SJCRH30 (cell line): Measurements from ENCODE around the gene LHFPL6. TPM values are rescaled to one million over a fixed set of nuclear protein-coding genes. Genes with fewer than 3 reads are reported as not detected.
A peak's percentile ranks its signal among the peaks of the same experiment; 100 is the strongest.

Experiments used
- DNase-seq, 2 experiments: peaks; one replicate each; pipeline ENCODE4 v3.0.0-alpha.2; 2015 to 2020
- H3K27ac ChIP-seq: fragments of 250-450 bp; sonication (Bioruptor Pico); 2 replicates; pipeline ENCODE4 v1.5.1; 2020; ENCODE audit warnings: mild to moderate bottlenecking, moderate library complexity
- H3K27me3 ChIP-seq: fragments of 250-450 bp; sonication (Bioruptor Pico); 2 replicates; pipeline ENCODE4 v1.5.1; 2020; ENCODE audit warnings: mild to moderate bottlenecking, moderate library complexity
- H3K36me3 ChIP-seq: fragments of 250-450 bp; sonication (Bioruptor Pico); 2 replicates; pipeline ENCODE4 v1.5.1; 2020; ENCODE audit warnings: mild to moderate bottlenecking, moderate library complexity
- H3K4me1 ChIP-seq: fragments of 250-450 bp; sonication (Bioruptor Pico); 2 replicates; pipeline ENCODE4 v1.5.1; 2020; ENCODE audit warnings: mild to moderate bottlenecking, moderate library complexity
- H3K4me3 ChIP-seq: fragments of 250-450 bp; sonication (Bioruptor Pico); 2 replicates; pipeline ENCODE4 v1.5.1; 2020; ENCODE audit warnings: mild to moderate bottlenecking, moderate library complexity
- H3K9me3 ChIP-seq: fragments of 250-450 bp; sonication (Bioruptor Pico); replicated peaks from 2 replicates; pipeline ENCODE4 v1.5.1; 2020; ENCODE audit warnings: mild to moderate bottlenecking, moderate library complexity
- total RNA-seq: library from RNA; depleted of rRNA; stranded (reverse); fragments of >200 nt; shearing (Covaris generic); gene quantifications from 2 replicates; pipeline ENCODE4 v1.2.3, GENCODE V29; 2014

LHFPL6 gene
- total RNA-seq, 1 experiment from 2014 or later, result 35.6 TPM

GRCh38 chr13:39580881-39581575, 22.0 kb downstream of the LHFPL6 start:
- Histone ChIP-seq H3K9me3 (no peaks in the 10 kb centered on the region), H3K27me3 (no peaks in the 10 kb centered on the region), H3K4me1 (peaks cover 34% of the 10 kb centered on the region), H3K27ac (no peak overlapping the region), H3K36me3 (no peaks in the 10 kb centered on the region; the same call in 1 of the 2 replicates), H3K4me3 (no peak overlapping the region)
- DNase-seq, result no peak

DNA sequence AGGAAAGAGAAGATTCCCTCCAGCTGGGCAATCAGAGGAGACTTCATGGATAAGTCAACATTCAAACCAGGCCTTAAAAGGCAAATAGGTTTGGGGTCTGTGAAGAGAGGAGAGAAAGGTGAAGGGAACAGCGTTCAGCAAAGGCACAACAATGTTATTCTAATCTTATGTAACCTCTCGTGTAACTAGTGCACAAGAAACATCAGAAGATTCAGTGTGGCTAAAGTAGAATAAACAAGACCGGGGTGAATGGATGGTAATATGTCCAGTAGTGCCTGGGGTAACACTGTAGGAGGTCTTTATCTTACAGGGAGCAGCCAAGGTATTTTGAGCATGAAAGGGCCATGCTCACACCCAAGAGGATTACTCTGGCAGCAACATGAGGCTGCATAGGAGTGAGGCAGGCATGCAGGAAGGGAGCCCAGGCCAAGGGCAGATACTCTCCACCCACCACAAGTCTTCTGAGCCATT, 24.1 kb downstream of the LHFPL6 start:
- Histone ChIP-seq H3K36me3 (no peaks in the 10 kb centered on the region; the same call in 1 of the 2 replicates), H3K27me3 (no peaks in the 10 kb centered on the region), H3K4me3 (no peak overlapping the region), H3K4me1 (peaks cover 46% of the 10 kb centered on the region), H3K9me3 (no peaks in the 10 kb centered on the region), H3K27ac (no peak overlapping the region)
- DNase-seq, result peak; percentile 23 to 45

DNA sequence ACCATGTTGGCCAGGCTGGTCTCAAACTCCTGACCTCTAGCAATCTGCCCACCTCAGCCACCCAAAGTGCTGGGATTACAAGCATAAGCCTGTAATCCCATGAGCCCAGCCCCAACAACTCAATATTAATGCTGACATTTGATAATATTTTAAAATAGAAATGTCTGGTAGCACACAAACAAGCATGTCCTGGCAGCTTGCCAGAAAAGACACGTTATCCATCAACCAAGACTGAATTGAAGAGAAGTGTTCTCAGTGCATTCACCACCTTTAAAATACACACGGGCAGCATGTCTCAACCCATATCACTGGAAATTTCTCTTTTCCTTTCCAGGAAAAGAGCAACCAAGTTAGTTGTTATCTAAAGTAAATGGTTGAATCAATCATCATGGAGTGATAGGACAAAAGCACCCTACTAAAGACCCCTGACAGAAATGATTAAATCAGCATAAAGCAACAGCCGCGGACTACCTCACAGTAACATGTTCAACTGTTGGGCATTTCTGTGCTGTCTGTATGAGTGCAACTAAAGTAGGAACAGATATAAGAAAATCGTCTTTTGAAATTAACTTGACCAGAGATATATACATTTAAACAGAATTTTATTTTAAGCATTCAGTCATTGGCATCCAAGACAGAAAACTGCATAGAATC, 25.0 kb downstream of the LHFPL6 start:
- peak in 1 of 2 experiments; percentile 57 for DNase-seq
- H3K9me3 ChIP-seq, result no peaks in the 10 kb centered on the region
- H3K4me3 ChIP-seq, result no peak overlapping the region
- peaks cover 46% of the 10 kb centered on the region for H3K4me1 ChIP-seq
- no peak overlapping the region for H3K27ac ChIP-seq
- no peaks in the 10 kb centered on the region for H3K27me3 ChIP-seq
- no peaks in the 10 kb centered on the region; the same call in 1 of the 2 replicates for H3K36me3 ChIP-seq

- H3K4me3 ChIP-seq, result no peak overlapping the region
- peaks cover 46% of the 10 kb centered on the region for H3K4me1 ChIP-seq
- no peaks in the 10 kb centered on the region for H3K27me3 ChIP-seq
- no peaks in the 10 kb centered on the region; the same call in 1 of the 2 replicates for H3K36me3 ChIP-seq
- no peak for DNase-seq
- H3K27ac ChIP-seq, result no peak overlapping the region
- no peaks in the 10 kb centered on the region for H3K9me3 ChIP-seq
These were observed 25.8 kb downstream of the LHFPL6 start for GRCh38 chr13:39577203-39577602.

GRCh38 chr13:39575641-39576238, 27.3 kb downstream of the LHFPL6 start:
- Histone ChIP-seq H3K27me3 (no peaks in the 10 kb centered on the region), H3K4me1 (peaks cover 43% of the 10 kb centered on the region), H3K9me3 (no peaks in the 10 kb centered on the region), H3K4me3 (peak overlapping the region; percentile 32), H3K27ac (peak overlapping the region; percentile 85), H3K36me3 (no peaks in the 10 kb centered on the region)
- DNase-seq, result peak; percentile 94 to 96

DNA sequence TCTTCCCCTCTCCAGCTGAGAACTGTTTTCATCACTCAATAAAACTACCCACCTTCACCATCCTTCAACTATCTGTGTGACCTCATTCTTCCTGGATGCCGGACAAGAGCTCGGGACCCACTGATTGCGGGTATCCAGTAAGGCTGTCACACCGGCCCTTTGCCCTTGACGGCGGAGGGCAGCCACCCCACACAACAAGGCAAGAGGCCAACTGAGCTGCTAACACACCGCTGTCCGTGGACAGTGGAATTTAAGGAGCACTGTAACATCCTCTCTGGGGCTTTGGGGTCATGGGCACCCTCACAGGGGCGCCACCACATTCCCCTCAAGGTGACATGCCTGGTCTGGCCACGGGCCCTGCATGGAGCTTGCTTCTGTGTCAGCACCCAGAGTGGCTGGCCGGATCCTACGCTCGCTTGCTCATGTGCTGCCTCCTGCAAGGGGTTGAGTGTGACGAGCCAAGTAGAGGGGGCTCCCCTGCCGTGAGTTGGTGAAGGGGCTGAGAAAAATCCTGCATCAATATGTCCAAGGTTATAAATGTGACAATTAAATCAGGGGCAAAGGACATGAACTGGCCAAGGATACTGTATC, 31.4 kb downstream of the LHFPL6 start:
- Histone ChIP-seq H3K36me3 (no peaks in the 10 kb centered on the region; the same call in 1 of the 2 replicates), H3K27me3 (no peaks in the 10 kb centered on the region), H3K4me3 (no peak overlapping the region), H3K9me3 (no peaks in the 10 kb centered on the region), H3K4me1 (peaks cover 20% of the 10 kb centered on the region), H3K27ac (no peak overlapping the region)
- DNase-seq, result no peak

GRCh38 chr13:39567569-39567968, 35.4 kb downstream of the LHFPL6 start:
- Histone ChIP-seq H3K27ac (no peak overlapping the region), H3K4me1 (peaks cover 19% of the 10 kb centered on the region), H3K36me3 (no peaks in the 10 kb centered on the region; the same call in 1 of the 2 replicates), H3K27me3 (no peaks in the 10 kb centered on the region), H3K4me3 (no peak overlapping the region), H3K9me3 (no peaks in the 10 kb centered on the region)
- DNase-seq, result peak in 1 of 2 experiments; percentile 22

DNA sequence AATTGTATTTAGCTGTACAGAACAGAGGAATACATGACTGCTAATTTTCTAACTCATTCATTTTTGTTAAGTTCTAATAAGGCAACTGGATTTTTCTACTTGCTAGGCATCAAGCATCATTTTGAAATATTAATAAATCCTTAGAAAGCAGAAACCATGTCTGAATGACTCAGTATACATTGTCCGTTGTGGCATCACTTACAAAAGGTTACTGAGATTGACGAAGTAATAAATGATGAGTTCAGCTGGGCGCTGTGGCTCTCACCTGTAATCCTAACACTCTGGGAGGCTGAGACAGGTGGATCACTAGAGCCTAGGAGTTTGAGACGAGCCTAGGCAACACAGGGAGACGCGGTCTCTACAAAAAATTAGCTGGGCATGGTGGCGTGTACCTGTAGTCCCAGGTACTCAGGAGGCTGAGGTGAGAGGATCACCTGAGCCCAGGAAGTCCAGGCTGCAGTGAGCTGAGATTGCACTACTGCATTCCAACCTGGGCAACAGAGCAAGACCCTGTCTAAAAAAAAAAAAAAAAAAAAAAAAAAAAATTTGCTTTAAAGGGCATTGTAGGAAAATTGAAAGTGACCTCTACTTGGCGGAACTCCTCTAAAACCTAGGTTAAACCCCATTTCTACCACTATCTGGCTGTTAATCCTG, 36.6 kb downstream of the LHFPL6 start:
- no peak for DNase-seq
- peaks cover 19% of the 10 kb centered on the region for H3K4me1 ChIP-seq
- no peaks in the 10 kb centered on the region for H3K9me3 ChIP-seq
- peak overlapping the region; percentile 55 for H3K27ac ChIP-seq
- H3K4me3 ChIP-seq, result no peak overlapping the region
- no peaks in the 10 kb centered on the region; the same call in 1 of the 2 replicates for H3K36me3 ChIP-seq
- H3K27me3 ChIP-seq, result no peaks in the 10 kb centered on the region

GRCh38 chr13:39565036-39565949, 37.7 kb downstream of the LHFPL6 start:
- peak; percentile 59 to 63 for DNase-seq
- H3K4me3 ChIP-seq, result peak overlapping the region; percentile 27
- H3K27ac ChIP-seq, result peak overlapping the region; percentile 55
- peaks cover 19% of the 10 kb centered on the region for H3K4me1 ChIP-seq
- no peaks in the 10 kb centered on the region for H3K9me3 ChIP-seq
- H3K27me3 ChIP-seq, result no peaks in the 10 kb centered on the region
- H3K36me3 ChIP-seq, result no peaks in the 10 kb centered on the region; the same call in 1 of the 2 replicates

DNA sequence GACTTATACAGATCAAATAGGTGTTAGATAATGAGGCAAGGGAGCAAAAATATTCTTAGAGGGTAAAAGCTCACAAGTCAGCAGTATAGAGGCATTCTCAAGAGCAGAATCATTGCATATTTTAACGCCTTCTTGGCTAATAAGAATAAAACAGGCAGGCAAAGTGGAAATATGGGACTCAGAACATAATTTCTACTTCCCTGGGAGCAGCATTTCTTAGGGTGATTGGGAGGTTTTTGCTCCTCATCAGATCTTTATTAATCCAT, 39.6 kb downstream of the LHFPL6 start:
- Histone ChIP-seq H3K36me3 (no peaks in the 10 kb centered on the region), H3K4me1 (peaks cover 19% of the 10 kb centered on the region), H3K27ac (no peak overlapping the region), H3K9me3 (no peaks in the 10 kb centered on the region), H3K27me3 (no peaks in the 10 kb centered on the region), H3K4me3 (no peak overlapping the region)
- DNase-seq, result no peak

DNA sequence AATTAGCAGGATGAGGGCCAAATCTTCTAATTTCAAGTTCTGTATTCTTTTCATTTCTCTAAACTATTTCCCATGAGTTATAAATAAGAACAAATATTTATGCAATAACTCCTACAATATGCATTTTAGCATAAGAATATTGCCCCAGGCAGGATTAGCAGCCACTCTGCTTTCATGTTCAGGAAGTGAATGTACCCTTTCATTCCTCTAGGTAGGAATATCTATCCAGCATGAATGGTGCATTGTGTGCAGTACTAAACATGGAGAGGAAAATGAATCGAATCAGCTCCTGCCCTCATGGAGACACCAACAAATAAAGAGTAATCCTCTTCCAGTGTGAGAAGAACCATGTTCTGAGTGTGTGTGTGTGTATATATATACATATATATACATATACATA, 41.0 kb downstream of the LHFPL6 start:
- DNase-seq, result no peak
- Histone ChIP-seq H3K27ac (no peak overlapping the region), H3K9me3 (no peaks in the 10 kb centered on the region), H3K27me3 (no peaks in the 10 kb centered on the region), H3K4me3 (no peak overlapping the region), H3K4me1 (peaks cover 15% of the 10 kb centered on the region), H3K36me3 (no peaks in the 10 kb centered on the region)

- no peak for DNase-seq
- Histone ChIP-seq H3K9me3 (no peaks in the 10 kb centered on the region), H3K4me3 (no peak overlapping the region), H3K36me3 (no peaks in the 10 kb centered on the region), H3K27me3 (no peaks in the 10 kb centered on the region), H3K4me1 (peaks cover 4% of the 10 kb centered on the region), H3K27ac (no peak overlapping the region)
These were observed 43.1 kb downstream of the LHFPL6 start for GRCh38 chr13:39559847-39560246.

- H3K36me3 ChIP-seq, result no peaks in the 10 kb centered on the region
- H3K4me1 ChIP-seq, result no peaks in the 10 kb centered on the region
- peak; percentile 29 to 53 for DNase-seq
- no peaks in the 10 kb centered on the region for H3K9me3 ChIP-seq
- no peaks in the 10 kb centered on the region for H3K27me3 ChIP-seq
- no peak overlapping the region for H3K4me3 ChIP-seq
- no peak overlapping the region for H3K27ac ChIP-seq
These were observed 45.6 kb downstream of the LHFPL6 start for GRCh38 chr13:39557285-39557955.
